Gastroesophageal sphincter (tissue), 4 donors: ENCODE measurements around the gene GRIK3. TPM values are rescaled to one million over a fixed set of nuclear protein-coding genes. Genes with fewer than 3 reads are reported as not detected.

Experiments used
- ATAC-seq: fragments of 150-250 bp; one replicate; pipeline ENCODE4 v1.9.1; 2016; ENCODE audit warnings: mild to moderate bottlenecking, moderate library complexity
- H3K27ac ChIP-seq, 4 donors: fragments of 200-600 bp; sonication (generic) in 3 of 4; 1 replicate in 3 of 4; 2 replicates in 1 of 4; pipeline ENCODE4 v1.5.1; 2016 to 2019
- H3K27me3 ChIP-seq: fragments of 200-600 bp; sonication (generic); one replicate; pipeline ENCODE4 v1.5.1; 2019
- H3K36me3 ChIP-seq, 2 donors: fragments of 200-600 bp; sonication (generic); one replicate each; pipeline ENCODE4 v1.5.1; 2019; ENCODE audit warnings: control low read depth in 1 of 2
- H3K4me1 ChIP-seq, 3 donors: fragments of 200-600 bp; sonication (generic); 1 replicate in 2 of 3; 2 replicates in 1 of 3; pipeline ENCODE4 v1.5.1; 2016 to 2019; ENCODE audit warnings: control low read depth in 2 of 3
- H3K4me3 ChIP-seq, 2 donors: fragments of 200-600 bp; sonication (generic); one replicate each; pipeline ENCODE4 v1.5.1; 2019; ENCODE audit warnings: mild to moderate bottlenecking in 1 of 2, moderate library complexity in 1 of 2
- H3K9me3 ChIP-seq, 3 donors: fragments of 200-600 bp; sonication (generic); one replicate each; pipeline ENCODE4 v1.5.1; 2017 to 2019; ENCODE audit warnings: control low read depth in 2 of 3
- CTCF ChIP-seq, 4 experiments: fragments of 200-600 bp in 2 of 4; fragments of 450-650 bp in 2 of 4; sonication (generic) in 1 of 4; IDR thresholded peaks; one replicate each; pipeline ENCODE4 v1.5.1; 2017 to 2019; ENCODE audit warnings: antibody characterized with exemption in 4 of 4, mild to moderate bottlenecking in 2 of 4, moderate library complexity in 2 of 4
- EP300 ChIP-seq: sonication (generic); formaldehyde crosslinking; IDR thresholded peaks from one replicate; pipeline ENCODE4 v1.6.1; 2017; ENCODE audit warnings: antibody characterized with exemption, mild to moderate bottlenecking
- POLR2A ChIP-seq, 2 donors: fragments of 450-650 bp; IDR thresholded peaks; one replicate each; pipeline ENCODE4 v1.6.1; 2017; ENCODE audit warnings: antibody characterized with exemption in 2 of 2, mild to moderate bottlenecking in 2 of 2, moderate library complexity in 1 of 2
- POLR2AphosphoS5 ChIP-seq: sonication (generic); formaldehyde crosslinking; IDR thresholded peaks from one replicate; pipeline ENCODE4 v1.6.1; 2017; ENCODE audit warnings: antibody characterized with exemption
- WGBS, 2 donors: methylation state at CpG; one replicate each; pipeline ENCODE4 v1.1.5; 2018; ENCODE audit warnings: low coverage in 1 of 2; 5-methylcytosine and 5-hydroxymethylcytosine counted together
- total RNA-seq, 4 donors: library from RNA; depleted of rRNA; stranded (reverse); fragments of >200 nt; gene quantifications; one replicate each; pipeline ENCODE4 v1.1.0, GENCODE V29; 2016

The GRIK3 gene
- total RNA-seq, 4 donors from 2014 or later: 3.1 to 7.8 (median 5.0) TPM

GRCh38 chr1:36764798-36765197 is 269.5 kb downstream of the GRIK3 start:
- Histone ChIP-seq H3K27ac (no peak overlapping the region), H3K4me1 (no peaks in the 10 kb centered on the region), H3K27me3 (peaks cover 40% of the 10 kb centered on the region), H3K9me3 (peaks cover 0 to 13% (median 0%) of the 10 kb centered on the region in 3 donors), H3K4me3 (no peak overlapping the region), H3K36me3 (no peaks in the 10 kb centered on the region)
- WGBS, 2 donors: 20 to 25% methylated on average over 1 of the region's 2 CpGs
- TF ChIP-seq CTCF (IDR thresholded peaks at IDR 0.05) (no peak), POLR2AphosphoS5 (no peak), EP300 (no peak), POLR2A (IDR thresholded peaks at IDR 0.05) (no peak)
- no peak for ATAC-seq

DNA sequence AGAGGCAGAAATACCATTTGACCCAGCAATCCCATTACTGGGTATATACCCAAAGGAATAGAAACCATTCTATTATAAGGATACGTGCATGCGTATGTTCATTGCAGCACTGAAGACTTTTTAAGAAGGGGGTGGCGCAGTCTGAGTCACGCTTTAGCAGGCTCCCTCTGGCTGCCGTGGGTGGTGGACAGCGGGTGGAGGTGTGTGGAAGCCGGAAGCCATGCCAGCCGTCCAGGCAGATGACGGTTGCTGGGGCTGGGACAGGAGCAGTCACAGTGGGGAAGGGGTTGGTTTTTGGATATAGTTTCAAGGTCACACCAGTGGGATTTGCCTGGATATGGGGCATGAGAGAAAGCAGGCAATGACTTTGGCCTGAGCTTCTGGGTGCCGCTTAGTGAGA is 270.5 kb downstream of the GRIK3 start:
- H3K9me3 ChIP-seq: peaks cover 0 to 20% (median 0%) of the 10 kb centered on the region in 3 donors
- H3K4me1 ChIP-seq: no peaks in the 10 kb centered on the region
- TF ChIP-seq POLR2AphosphoS5: no peak
- TF ChIP-seq EP300: no peak
- TF ChIP-seq POLR2A (IDR thresholded peaks at IDR 0.05): no peak
- TF ChIP-seq CTCF (IDR thresholded peaks at IDR 0.05): no peak
- WGBS, 2 donors: 87 to 91% methylated on average over 9 to 10 of the region's 10 CpGs
- H3K27me3 ChIP-seq: peaks cover 37% of the 10 kb centered on the region
- no peak overlapping the region for H3K27ac ChIP-seq
- no peak overlapping the region for H3K4me3 ChIP-seq
- no peaks in the 10 kb centered on the region for H3K36me3 ChIP-seq
- no peak for ATAC-seq

DNA sequence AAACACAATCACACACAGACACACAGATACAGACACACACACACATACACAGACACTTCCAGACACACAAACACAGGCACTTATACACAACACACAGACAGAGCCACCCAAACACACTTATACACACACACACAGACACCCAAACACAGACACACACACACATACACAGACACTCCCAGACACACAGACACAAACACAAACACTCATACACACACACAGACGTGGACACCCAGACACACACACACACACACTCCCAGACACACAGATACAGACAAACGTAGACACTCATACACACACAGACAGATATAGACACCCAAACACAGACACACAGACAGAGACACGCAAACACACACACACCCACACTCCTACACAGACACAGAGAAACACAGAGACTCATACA is 272.1 kb downstream of the GRIK3 start:
- 67 to 80% methylated on average over 2 to 3 of the region's 3 CpGs for WGBS, 2 donors
- Histone ChIP-seq H3K9me3 (peaks cover 0 to 20% (median 0%) of the 10 kb centered on the region in 3 donors), H3K4me1 (no peaks in the 10 kb centered on the region), H3K27ac (no peak overlapping the region), H3K4me3 (no peak overlapping the region), H3K27me3 (peaks cover 32% of the 10 kb centered on the region), H3K36me3 (no peaks in the 10 kb centered on the region)
- ATAC-seq: no peak
- TF ChIP-seq POLR2AphosphoS5: no peak
- no peak for TF ChIP-seq CTCF (IDR thresholded peaks at IDR 0.05)
- no peak for TF ChIP-seq POLR2A (IDR thresholded peaks at IDR 0.05)

DNA sequence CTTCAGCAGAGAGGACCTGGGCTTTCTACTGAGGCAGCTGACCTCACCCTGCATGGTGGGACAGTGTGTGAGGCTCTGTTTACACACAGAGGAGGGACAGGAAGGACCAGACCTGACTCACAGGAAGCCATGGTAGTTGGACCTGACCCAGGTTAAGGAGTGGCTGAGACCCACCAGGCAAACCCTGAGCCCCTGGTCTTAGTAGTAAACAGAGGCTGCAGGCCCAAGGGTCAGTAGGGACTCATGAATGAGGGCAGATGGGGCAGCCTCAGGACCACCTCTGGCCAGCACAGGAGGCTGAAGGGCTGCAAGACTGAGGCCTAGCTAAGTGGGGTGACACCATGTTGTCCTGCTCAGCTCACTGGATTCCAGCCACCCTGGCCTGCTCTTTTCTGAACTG is 273.2 kb downstream of the GRIK3 start:
- peaks cover 0 to 20% (median 0%) of the 10 kb centered on the region in 3 donors for H3K9me3 ChIP-seq
- H3K27me3 ChIP-seq: peaks cover 38% of the 10 kb centered on the region
- no peaks in the 10 kb centered on the region for H3K4me1 ChIP-seq
- H3K4me3 ChIP-seq: no peak overlapping the region
- no peak overlapping the region for H3K27ac ChIP-seq
- TF ChIP-seq POLR2AphosphoS5: no peak
- no peak for TF ChIP-seq POLR2A (IDR thresholded peaks at IDR 0.05)
- no peak for TF ChIP-seq CTCF (IDR thresholded peaks at IDR 0.05)
- TF ChIP-seq EP300: no peak
- H3K36me3 ChIP-seq: no peaks in the 10 kb centered on the region
- no peak for ATAC-seq

GRCh38 chr1:36760081-36760480 is 274.2 kb downstream of the GRIK3 start:
- TF ChIP-seq POLR2AphosphoS5: no peak
- peaks cover 36% of the 10 kb centered on the region for H3K27me3 ChIP-seq
- no peaks in the 10 kb centered on the region for H3K4me1 ChIP-seq
- WGBS, 2 donors: 83% methylated on average over 1 of the region's 3 CpGs; no CpG with 5 or more reads in 1 of the 2 donors
- H3K4me3 ChIP-seq: no peak overlapping the region
- H3K27ac ChIP-seq: no peak overlapping the region
- H3K9me3 ChIP-seq: peaks cover 0 to 20% (median 0%) of the 10 kb centered on the region in 3 donors
- no peaks in the 10 kb centered on the region for H3K36me3 ChIP-seq
- ATAC-seq: no peak
